Measurements from ENCODE around the gene CRYGB. TPM values are rescaled to one million over a fixed set of nuclear protein-coding genes. Genes with fewer than 3 reads are reported as not detected.

CRYGB gene
- total and polyA plus RNA-seq, 2 of the 13 experiments (the other 11 are each of a cell fraction or from before 2014, with no cell fraction given): not detected

GRCh38 chr2:208129744-208130711 is 15.9 kb downstream of the CRYGB start, which contains the start of gene CRYGC (continued):
- no peak for TF ChIP-seq ZNF609 (CRISPR knock-in tag; IDR thresholded peaks at IDR 0.05; ENCODE audit: borderline replicate concordance)
- TF ChIP-seq MED8 (CRISPR knock-in tag; IDR thresholded peaks at IDR 0.05; ENCODE audit: insufficient replicate concordance): no peak
- TF ChIP-seq REST (IDR thresholded peaks at IDR 0.05; ENCODE audit: borderline replicate concordance in 1 of 2, low read depth in 1 of 2, low read length in 2 of 2): 0 out of 4 replicates have a peak, but pooled peaks of 1 of the 2 experiments have one; percentile 50
- TF ChIP-seq ZUFSP (CRISPR knock-in tag; IDR thresholded peaks at IDR 0.05; ENCODE audit: borderline replicate concordance): no peak
- no peak for TF ChIP-seq ONECUT2 (CRISPR knock-in tag; IDR thresholded peaks at IDR 0.05)
- no peak for TF ChIP-seq TFAP4 (IDR thresholded peaks at IDR 0.05; ENCODE audit: borderline replicate concordance, low read depth)
- no peak for TF ChIP-seq UBTF (CRISPR knock-in tag; IDR thresholded peaks at IDR 0.05)

Measured in HepG2 (cell line).